HPDE6-E6E7 (cell line): ENCODE results near the gene SLC33A1.
"Not testable (repeated sequence)": the region's sequence is repeated elsewhere in the genome, so short reads cannot be mapped to it uniquely, and the experiment has no call there.

Experiments
- DNase-seq: peaks from one replicate; pipeline ENCODE4 v3.0.0; 2011; ENCODE audit warnings: missing footprints; ENCODE audit errors: extremely low spot score

The SLC33A1 gene

DNA sequence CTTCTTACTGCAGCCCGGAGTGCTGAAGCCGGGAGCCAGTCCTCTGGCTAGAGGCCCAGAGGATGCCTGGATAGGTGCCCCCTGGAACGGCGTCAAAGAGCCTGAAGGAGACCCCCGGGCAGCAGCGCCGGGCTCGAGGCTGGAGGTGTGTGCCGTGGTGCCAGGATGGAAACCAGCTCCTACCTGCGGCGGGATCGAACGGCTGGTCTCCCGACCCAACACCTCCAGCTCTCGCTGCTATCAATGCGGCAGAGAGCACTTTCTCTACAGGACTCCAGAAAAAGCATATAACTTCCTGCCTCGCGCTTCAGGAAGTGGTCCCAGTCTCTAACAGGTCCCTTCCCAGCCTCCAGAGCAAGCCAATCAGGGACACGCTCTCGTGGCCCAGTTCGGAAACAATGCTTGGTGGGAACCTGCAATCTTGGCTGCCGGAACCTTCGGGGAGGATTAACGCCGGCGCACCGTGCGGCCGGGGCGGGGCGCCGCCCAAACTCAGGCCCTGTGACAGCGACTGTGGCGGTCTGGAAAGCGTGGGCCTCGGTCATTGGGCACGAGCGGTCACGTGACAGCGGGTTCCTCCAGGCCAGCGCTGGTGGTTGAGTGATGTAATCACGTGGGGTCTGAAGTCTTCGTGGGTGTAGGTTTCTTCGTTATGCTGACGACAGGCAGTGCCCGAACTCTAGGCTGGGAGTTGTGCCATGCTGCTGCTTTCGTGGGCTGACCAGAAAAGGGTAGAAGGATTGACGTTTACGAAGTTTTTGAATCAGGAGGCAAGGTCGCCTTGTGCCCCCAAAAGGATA lies at the start of gene SLC33A1:
Gene SLC33A1 (minus strand): TSS at position 287 of the 800 bp plus-strand sequence. CDS start 430 bp downstream, outside the sequence.
- peak; percentile 97 for DNase-seq

DNA sequence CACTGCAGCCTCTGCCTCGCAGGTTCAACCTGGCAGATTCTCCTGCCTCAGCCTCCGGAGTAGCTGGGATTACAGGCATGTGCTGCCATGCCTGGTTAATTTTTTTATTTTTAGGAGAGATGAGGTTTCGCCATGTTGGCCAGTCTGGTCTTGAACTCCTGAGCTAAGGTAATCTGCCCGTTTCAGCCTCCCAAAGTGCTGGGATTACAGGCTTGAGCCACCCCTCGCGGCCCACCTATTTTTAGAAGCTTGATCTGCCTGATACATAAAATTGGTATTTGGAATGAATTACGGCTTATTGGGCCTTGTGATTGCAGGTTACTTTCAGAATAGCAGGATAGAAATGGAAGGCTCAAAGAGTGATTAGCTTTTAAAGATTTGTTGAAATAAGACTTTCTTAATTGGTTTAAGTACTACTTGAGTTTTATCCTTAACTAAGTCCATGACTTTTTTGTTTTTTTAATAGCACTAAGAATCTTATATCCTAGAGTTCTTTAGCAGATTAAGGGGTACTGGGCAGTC lies 41.2 kb upstream of the SLC33A1 start:
- no peak for DNase-seq

GRCh38 chr3:155891321-155891720 lies 37.1 kb upstream of the SLC33A1 start:
- DNase-seq: no peak

GRCh38 chr3:155890671-155891190 lies 36.5 kb upstream of the SLC33A1 start:
- no peak for DNase-seq

GRCh38 chr3:155889952-155890351 lies 35.7 kb upstream of the SLC33A1 start:
- no peak for DNase-seq

- DNase-seq: no peak
Observed at GRCh38 chr3:155889212-155889611, 35.0 kb upstream of the SLC33A1 start.

GRCh38 chr3:155886915-155887314 lies 32.7 kb upstream of the SLC33A1 start:
- no peak for DNase-seq

DNA sequence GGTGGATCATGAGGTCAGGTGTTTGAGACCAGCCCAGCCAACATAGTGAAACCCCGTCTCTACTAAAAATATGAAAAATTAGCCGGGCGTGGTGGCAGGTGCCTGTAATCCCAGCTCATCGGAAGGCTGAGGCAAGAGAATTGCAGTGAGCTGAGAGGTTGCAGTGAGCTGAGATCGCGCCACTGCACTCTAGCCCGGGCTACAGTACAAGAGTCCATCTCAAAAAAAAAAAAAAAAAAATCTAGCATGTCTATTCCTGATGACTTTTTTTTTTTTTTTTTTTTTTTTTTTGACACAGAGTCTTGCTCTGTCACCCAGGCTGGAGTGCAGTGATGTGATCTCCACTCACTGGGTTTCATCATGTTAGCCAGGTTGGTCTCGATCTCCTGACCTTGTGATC lies 32.1 kb upstream of the SLC33A1 start:
- DNase-seq: not testable (repeated sequence)

- no peak for DNase-seq
Observed at GRCh38 chr3:155885292-155885691, 31.1 kb upstream of the SLC33A1 start.

DNA sequence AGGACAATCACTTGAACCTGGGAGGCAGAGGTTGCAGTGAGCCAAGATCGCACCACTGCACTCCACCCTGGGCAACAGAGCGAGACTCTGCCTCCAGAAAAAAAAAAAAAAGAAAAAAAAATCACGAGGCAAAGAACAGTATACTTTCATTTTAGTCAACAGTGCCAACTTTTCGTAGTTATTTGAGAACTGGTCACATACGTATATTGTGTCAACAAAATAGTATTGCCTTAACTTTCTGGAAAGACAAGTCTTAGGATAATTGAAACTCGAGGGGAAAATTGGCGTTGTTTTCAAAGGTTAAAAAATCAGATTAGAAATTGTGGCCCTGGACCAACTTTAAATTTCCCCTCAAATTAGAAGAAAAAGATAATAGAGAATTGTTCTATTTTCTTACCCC lies 30.1 kb upstream of the SLC33A1 start:
- DNase-seq: no peak

- no peak for DNase-seq
Observed at GRCh38 chr3:155880286-155880685, 26.1 kb upstream of the SLC33A1 start.

DNA sequence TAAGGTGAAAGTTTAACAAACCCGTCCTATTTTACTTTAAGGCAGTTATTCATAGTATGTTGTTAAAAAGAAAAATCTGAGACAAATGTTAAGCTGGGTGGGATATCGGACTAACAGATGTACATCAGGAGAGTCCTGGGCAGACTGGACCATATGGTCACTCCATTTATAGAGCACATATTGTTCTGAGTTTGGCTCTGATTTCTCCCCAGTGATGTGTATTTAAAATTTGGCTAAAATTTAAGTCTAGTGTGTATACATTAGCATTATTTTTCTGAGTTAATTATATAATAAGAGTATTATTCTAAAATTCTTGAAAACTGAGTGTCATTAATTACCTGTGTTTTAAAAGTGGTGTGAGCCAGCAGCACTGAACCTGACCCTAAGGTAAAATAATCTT lies 22.3 kb upstream of the SLC33A1 start:
- no peak for DNase-seq

GRCh38 chr3:155876037-155876436 lies 21.8 kb upstream of the SLC33A1 start:
- no peak for DNase-seq

- no peak for DNase-seq
Observed at GRCh38 chr3:155872904-155873646, 18.8 kb upstream of the SLC33A1 start.

- no peak for DNase-seq
Observed at GRCh38 chr3:155871746-155872158, 17.5 kb upstream of the SLC33A1 start.

DNA sequence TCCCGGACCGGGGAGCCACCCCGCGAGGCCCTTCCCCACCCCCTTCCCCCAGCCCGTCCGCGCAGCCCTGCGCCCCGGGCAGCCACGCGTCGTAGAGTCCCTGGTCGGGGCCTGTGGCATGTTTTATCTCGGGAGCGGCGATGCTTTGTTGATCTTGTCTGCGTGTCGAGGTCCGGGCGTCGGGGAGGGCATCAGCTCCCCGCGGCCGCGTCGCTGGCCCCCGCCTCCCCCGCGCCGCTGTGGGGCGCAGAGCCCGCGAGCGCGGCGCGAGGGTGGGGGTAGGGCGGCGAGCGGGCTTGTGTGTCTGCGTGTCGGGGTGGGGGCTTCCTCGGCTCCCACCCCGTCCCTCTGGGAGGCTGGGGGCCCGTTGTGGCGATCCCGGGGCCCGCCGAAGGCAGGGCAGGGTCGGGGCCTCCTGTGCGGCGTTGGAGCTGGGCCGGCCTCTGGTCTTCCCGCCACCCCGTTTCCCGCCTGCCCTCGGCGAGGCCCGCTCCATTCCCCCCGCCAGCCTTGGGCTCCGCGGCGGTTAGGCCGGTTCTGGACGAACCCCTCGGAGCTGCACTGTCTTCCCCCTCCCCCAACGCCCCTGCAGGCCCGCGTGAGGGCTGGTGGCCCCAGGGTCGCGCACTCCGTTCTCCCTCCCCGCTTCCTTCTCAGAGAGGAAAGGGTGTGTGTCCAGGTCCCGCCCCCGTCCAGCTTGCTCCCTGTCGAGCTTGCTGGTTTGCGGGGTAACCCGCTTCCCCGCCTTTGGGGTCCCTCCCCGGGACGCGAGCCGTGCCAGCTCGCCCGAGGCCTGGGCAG lies 16.9 kb upstream of the SLC33A1 start:
- DNase-seq: no peak

DNA sequence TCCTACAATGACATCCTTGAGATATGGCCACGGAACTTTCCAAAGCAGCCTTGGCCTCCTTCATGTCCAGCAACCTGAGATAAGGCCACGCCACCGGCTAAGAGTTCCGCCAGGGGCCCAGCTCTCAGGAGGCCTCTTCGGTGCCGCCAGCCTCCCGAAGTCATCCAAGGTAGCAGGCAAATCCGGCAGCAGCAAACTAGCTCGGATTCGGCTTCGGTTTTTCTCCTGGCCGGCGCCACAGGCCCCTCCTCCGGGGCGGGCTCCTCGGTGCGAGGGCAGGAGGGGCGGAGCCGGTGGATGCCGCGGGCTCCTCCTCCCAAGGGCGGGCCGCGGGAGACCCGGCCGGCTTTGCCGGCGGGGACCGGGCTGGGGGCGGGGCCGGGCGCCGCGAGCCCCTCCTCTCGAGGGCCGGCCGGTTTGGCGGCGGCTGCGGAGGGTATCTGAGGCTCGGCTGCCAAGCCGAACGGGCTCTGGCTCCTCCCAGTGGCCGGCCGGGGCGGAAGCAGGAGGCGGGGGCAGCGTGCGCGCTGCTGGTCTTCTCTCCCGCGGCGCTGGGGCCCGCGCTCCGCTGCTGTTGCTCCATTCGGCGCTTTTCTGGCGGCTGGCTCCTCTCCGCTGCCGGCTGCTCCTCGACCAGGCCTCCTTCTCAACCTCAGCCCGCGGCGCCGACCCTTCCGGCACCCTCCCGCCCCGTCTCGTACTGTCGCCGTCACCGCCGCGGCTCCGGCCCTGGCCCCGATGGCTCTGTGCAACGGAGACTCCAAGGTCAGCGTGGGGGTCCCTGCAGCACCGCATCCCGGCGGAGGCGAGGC lies 16.1 kb upstream of the SLC33A1 start, which contains the start of gene GMPS:
Gene GMPS (plus strand): TSS at position 518 of the 812 bp plus-strand sequence. CDS start 221 bp downstream, at position 739.
- peak; percentile 90 for DNase-seq

DNA sequence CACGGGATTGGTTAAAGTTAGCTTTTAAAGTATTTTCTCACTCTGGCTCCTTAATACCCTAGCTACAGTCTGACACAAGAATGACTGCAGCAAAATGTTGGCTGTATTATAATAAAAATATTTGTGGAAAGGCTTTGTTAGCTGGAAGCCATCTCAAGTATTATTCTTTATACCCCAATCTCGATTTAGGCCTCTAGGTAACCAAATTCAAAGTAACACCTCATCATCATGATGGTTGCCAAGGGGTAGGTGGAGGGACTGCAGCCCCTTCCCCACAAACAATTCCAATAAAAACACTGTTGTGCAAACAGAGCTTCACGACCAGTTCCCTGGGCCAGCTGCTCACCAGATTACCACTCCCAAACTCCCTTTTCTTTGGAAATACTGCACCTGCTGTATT lies 15.5 kb upstream of the SLC33A1 start:
- no peak for DNase-seq

GRCh38 chr3:155863072-155863784 lies 9.0 kb upstream of the SLC33A1 start:
- DNase-seq: no peak
